Measurements from ENCODE around the gene ASCC3. TPM values are rescaled to one million over a fixed set of nuclear protein-coding genes. Genes with fewer than 3 reads are reported as not detected.
"Not testable (repeated sequence)": the region's sequence is repeated elsewhere in the genome, so short reads cannot be mapped to it uniquely, and the experiment has no call there.

The ASCC3 gene
- total RNA-seq, 1 donor from 2014 or later, result 65.4 TPM

- intact Hi-C loops (cut with micrococcal nuclease), result no loop called here
Measured at GRCh38 chr6:100806296-100806695, 74.8 kb downstream of the ASCC3 start.

GRCh38 chr6:100803264-100804045, 77.7 kb downstream of the ASCC3 start:
- intact Hi-C loops (cut with micrococcal nuclease), result no loop called here

GRCh38 chr6:100801036-100801435, 80.1 kb downstream of the ASCC3 start:
- intact Hi-C loops (cut with micrococcal nuclease), result no loop called here

GRCh38 chr6:100796049-100796823, 84.9 kb downstream of the ASCC3 start:
- intact Hi-C loops (cut with micrococcal nuclease), result no loop called here

- intact Hi-C loops (cut with micrococcal nuclease), result no loop called here
Measured at GRCh38 chr6:100790084-100790483, 91.0 kb downstream of the ASCC3 start.

- intact Hi-C loops (cut with micrococcal nuclease), result no loop called here
Measured at GRCh38 chr6:100785982-100786381, 95.1 kb downstream of the ASCC3 start.

GRCh38 chr6:100780648-100781047, 100.5 kb downstream of the ASCC3 start:
- intact Hi-C loops (cut with micrococcal nuclease), result no loop called here

GRCh38 chr6:100775667-100776066, 105.5 kb downstream of the ASCC3 start:
- intact Hi-C loops (cut with micrococcal nuclease), result no loop called here

GRCh38 chr6:100774681-100775080, 106.4 kb downstream of the ASCC3 start:
- intact Hi-C loops (cut with micrococcal nuclease), result no loop called here

GRCh38 chr6:100768816-100769351, 112.2 kb downstream of the ASCC3 start:
- intact Hi-C loops (cut with micrococcal nuclease), result no loop called here

- intact Hi-C loops (cut with micrococcal nuclease), result no loop called here
Measured at GRCh38 chr6:100763617-100764241, 117.4 kb downstream of the ASCC3 start.

GRCh38 chr6:100761841-100762240, 119.3 kb downstream of the ASCC3 start:
- intact Hi-C loops (cut with micrococcal nuclease), result no loop called here

GRCh38 chr6:100758386-100758785, 122.7 kb downstream of the ASCC3 start:
- intact Hi-C loops (cut with micrococcal nuclease), result not testable (repeated sequence)

- intact Hi-C loops (cut with micrococcal nuclease), result no loop called here
Measured at GRCh38 chr6:100753421-100753820, 127.7 kb downstream of the ASCC3 start.

GRCh38 chr6:100751590-100751989, 129.5 kb downstream of the ASCC3 start:
- intact Hi-C loops (cut with micrococcal nuclease), result no loop called here

GRCh38 chr6:100745419-100746041, 135.6 kb downstream of the ASCC3 start:
- intact Hi-C loops (cut with micrococcal nuclease), result no loop called here

- intact Hi-C loops (cut with micrococcal nuclease), result no loop called here
Measured at GRCh38 chr6:100740439-100740838, 140.7 kb downstream of the ASCC3 start.

- intact Hi-C loops (cut with micrococcal nuclease), result loop anchor here (10.0 kb wide), 1 partner anchor 147 kb away; the partner anchor contains the start of gene ASCC3
Measured at GRCh38 chr6:100737720-100738119, 143.4 kb downstream of the ASCC3 start.

- intact Hi-C loops (cut with micrococcal nuclease), result loop anchor here (10.0 kb wide), 1 partner anchor 153 kb away; the partner anchor contains the start of gene ASCC3
Measured at GRCh38 chr6:100731411-100731810, 149.7 kb downstream of the ASCC3 start.

GRCh38 chr6:100730001-100730980, 150.8 kb downstream of the ASCC3 start:
- intact Hi-C loops (cut with micrococcal nuclease), result loop anchor here (10.0 kb wide), 1 partner anchor 155 kb away; the partner anchor contains the start of gene ASCC3

Measured in T-helper 2 cell treated with Interferon-gamma antibody and Interleukin-4, amounts not matched to agents 100 ng/mL and 5 ng/mL, for 36 hours (primary cell).